Activated CD8-positive, alpha-beta memory T cell treated with anti-CD3 and anti-CD28 coated beads, Interleukin-2, amount 50 U/mL, for 48 hours (primary cell): ENCODE measurements around the gene CCNJ.
"Not testable (repeated sequence)": the region's sequence is repeated elsewhere in the genome, so short reads cannot be mapped to it uniquely, and the experiment has no call there.

Experiments used
- DNase-seq: peaks from one replicate; pipeline ENCODE4 v3.0.0-alpha.2; 2020

Gene CCNJ

DNA sequence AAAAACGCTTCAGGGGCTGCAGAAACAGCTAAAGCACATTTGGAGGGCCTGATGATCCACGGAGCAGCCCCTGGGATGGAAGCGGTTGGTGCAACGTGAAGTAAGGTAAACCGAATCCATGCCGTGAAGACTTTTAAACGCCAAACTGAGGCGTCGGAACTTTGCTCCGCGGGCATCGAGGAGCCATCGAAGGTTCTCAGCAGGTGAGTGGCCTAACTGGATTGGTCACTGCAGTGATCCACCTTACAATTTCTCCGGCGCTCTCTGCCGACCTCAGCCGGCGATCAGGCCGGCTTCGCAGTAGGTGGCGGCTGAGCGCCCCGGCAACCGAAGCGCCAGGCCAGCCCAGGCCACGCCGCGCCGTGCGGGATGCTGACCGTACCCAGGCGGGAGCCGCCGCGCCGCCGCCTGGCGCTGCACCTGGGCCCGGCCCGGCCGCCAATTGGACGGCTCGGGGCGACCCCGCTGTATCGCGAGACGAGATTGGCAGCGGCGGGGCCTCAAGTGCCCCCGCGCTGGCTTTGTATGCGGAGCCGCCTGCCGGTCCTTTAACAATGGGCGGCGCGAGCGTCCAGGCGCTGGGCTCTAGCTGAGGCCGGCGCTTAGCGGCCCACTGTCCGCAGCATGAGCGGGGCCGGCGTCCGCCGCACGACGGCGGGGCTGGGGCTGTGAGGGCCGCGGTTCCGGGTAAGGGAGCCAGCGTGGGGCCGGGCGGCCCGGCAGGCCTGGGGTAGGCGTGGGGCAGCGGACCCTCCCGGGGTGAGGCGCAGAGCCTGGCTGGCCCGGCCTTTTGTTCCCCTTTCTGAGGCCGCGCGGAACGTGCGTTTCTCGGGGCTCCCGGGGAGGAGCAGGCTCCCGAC, at the start of gene CCNJ:
TSS of gene CCNJ (plus strand) at position 551 of the 860 bp plus-strand sequence. CDS start 811 bp downstream, outside the sequence.
- DNase-seq, result peak; percentile 90

- not testable (repeated sequence) for DNase-seq
These were observed 49.0 kb upstream of the CCNJ start for GRCh38 chr10:95994376-95994775.

DNA sequence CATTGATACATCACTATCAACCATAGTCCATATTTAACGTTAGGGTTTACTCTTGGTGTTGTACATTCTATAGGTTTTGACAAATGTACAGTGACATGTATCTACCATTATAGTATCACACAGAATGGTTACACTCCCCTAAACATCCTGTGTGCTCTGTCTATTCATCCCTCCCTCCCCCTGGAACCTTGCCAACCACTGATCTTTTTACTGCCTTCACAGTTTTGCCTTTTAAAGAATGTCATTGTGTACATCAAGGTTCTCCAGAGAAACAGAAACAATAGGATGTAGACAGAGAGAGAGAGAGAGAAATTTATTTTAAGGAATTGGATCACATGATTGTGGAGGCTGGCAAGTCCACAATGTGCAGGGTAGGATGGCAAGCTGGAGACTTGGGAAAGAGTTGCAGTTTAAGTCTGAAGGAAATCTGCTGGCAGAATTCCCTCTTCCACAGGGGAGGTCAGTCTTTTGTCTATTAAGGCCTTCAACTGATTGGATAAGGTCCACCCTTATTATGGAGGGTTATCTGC, 45.1 kb upstream of the CCNJ start:
- no peak for DNase-seq

- DNase-seq, result no peak
These were observed 29.4 kb upstream of the CCNJ start for GRCh38 chr10:96013956-96014355.

- DNase-seq, result no peak
These were observed 28.8 kb upstream of the CCNJ start for GRCh38 chr10:96014473-96015102.

- no peak for DNase-seq
These were observed 26.1 kb upstream of the CCNJ start for GRCh38 chr10:96017191-96017687.

DNA sequence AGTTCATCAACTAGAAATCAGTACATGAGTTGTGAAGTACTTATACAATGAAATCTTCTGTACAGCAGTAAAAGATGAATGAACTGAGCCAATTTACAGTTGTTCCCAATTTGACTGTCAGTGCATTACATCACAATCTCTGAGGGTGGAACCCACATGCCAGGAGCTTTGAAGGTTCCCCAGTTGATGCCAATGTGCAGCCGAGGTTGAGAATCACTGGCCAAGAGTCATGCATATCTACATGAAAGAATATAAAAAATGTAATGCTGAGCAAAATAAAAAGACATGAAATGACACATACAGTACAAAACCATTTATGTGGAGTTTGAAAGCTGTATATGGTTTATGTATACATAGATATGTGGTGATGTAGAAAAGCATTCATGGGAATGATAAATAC, 22.1 kb upstream of the CCNJ start:
- no peak for DNase-seq

- no peak for DNase-seq
These were observed 20.6 kb upstream of the CCNJ start for GRCh38 chr10:96022739-96023138.

DNA sequence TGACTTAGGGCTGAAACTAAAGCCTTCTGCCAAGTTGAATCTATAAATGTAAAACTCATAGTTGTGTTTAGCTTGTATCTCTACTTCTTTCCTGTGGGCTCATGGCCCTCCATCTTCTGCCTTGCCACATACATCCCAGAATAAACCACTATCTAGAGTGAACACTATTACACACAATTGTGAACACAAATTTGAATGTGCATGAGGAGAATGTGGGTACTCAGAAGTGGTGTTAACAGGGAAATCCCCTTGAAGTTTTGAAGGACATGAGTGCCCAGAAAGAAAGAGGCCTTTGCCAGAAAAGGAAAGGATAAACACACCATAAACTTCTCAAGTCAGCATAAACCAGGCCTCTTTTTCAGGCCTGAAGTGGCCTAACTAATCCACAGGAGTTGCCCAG, 20.2 kb upstream of the CCNJ start:
- no peak for DNase-seq

- peak; percentile 52 for DNase-seq
These were observed 17.8 kb upstream of the CCNJ start for GRCh38 chr10:96025566-96025965.

GRCh38 chr10:96034625-96035024, 8.8 kb upstream of the CCNJ start:
- no peak for DNase-seq

GRCh38 chr10:96038476-96039387, 4.7 kb upstream of the CCNJ start:
- DNase-seq, result no peak

- no peak for DNase-seq
These were observed 2.2 kb upstream of the CCNJ start for GRCh38 chr10:96041146-96041545.

DNA sequence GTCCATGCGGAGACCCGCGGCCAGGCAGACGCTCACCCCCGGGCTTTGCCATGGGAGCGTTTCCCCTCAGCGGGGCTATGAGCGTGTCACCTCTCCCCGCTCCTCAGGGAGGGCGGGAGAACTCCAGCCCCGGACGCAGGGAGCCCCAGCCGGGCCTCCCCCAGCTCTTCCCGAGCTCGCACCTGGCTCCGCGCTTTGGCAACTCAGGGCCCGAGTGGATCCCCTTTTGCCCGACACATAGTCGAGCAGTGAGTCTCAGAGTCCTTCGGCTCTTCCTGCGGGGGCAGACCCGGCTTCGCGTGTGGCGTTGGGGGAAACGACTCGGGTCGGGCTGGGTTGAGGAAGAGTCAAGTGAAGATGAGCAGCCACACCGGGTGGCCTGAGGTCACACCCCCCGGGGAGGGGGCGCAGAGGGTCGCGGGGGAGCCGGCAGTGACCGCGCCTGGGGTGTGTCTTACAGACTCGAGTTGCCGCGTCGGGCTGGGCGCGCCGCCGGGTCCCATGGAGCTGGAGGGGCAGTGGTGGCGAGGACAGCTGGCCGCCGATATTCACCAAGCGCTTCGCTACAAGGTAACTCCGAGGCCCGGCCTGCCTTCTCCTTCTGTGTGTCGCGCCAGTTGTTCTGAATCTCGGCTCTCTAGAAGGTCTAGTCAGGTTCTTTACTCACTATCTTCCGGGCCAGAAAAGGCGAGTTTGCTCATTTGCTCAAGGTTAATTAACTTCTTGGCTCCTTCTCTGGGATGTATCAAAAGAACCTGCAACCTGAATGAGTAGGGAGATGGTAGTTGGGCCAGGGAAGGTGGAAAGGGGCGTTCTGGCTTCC, 721 bp downstream of the CCNJ start:
- peak; percentile 77 for DNase-seq

DNA sequence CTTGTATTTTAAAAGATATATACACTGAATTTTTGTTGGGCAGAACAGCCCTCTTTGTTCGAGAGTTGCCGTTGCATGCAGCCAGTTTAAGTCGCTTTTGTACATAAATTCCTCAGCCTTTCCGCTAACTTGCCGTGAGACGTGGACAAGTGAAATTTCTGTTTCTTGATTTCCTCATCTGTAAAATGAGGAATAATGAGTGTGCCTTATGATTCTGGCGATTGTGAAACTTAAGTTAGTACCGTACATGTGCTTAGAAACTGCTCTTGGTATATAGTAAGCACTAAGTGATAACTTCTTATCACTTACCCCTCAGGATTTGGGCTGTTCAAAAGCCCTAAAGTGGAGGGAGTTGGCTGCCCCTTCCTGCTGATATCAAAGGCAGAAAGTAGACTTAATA, 1.4 kb downstream of the CCNJ start:
- DNase-seq, result no peak

DNA sequence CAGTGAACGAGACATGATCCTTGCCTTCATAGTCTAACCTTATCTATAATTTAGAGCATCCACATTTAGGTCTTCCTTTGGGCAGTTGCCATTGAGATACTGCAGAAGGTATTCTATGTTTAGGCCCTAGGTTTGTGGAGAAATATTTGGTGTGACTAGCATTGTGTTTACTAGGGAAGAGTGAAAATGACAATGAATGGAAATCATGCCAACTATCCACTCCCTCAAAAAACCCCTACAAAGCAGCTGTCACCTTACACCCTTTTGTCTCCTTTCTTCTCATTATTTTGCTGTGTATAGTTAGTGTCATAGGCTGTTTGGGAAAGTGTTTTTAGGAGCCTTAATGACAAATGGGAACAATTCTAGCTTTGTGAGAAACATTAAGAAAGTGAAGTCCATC, 3.2 kb downstream of the CCNJ start:
- DNase-seq, result no peak

DNA sequence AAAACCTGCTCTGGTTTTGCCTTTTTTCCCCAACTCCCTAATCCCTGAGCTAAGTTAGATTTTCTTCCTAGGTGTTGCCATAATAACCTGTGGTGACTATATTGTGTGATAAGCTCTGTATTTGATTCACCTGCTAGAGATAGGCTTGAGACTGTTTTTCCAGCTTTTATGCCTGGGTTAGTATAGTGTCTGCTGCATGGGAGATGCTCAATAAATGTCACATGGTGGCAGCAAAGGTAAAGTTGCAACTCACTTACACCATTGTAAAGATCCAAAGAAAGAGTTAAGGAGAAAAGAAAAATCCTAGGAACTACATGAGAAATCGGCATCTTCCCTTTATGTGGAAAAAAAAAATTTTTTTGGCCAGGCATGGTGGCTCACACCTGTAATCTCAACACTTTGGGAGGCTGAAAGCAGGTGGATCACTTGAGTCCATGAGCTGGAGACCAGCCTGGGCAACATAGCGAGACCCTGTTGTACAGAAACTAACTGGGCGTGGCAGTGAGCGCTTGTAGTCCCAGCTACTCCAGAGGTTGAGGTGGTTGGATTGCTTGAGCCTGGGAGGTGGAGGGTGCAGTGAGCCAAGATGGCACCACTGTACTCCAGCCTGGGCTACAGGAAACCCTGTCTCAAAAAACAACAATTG, 3.7 kb downstream of the CCNJ start:
- no peak for DNase-seq

GRCh38 chr10:96047925-96048324, 4.5 kb downstream of the CCNJ start:
- not testable (repeated sequence) for DNase-seq

DNA sequence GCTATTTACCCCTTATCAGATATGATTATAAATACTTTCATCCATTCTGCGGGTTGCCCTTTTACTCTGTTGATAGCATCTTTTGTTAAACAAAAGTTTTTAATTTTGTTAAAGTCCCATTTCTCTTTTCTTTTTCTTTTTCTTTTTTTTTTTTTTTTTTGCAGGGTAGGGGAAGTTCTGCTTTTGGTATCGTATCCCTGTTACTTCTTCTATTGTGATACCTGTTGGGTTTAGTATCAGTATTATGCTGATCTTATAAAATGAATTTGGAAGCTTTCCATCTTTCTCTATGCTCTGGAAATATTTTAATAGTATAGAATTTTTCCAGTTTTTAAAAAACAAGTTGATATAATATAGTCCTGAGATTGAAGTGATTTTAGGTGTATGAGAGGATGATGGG, 6.0 kb downstream of the CCNJ start:
- no peak for DNase-seq

GRCh38 chr10:96053985-96054384, 10.6 kb downstream of the CCNJ start:
- DNase-seq, result no peak

- no peak for DNase-seq
These were observed 13.4 kb downstream of the CCNJ start for GRCh38 chr10:96056787-96057186.
